Measurements from ENCODE around the gene PTPRU.

- TF ChIP-seq, protein P1, sequence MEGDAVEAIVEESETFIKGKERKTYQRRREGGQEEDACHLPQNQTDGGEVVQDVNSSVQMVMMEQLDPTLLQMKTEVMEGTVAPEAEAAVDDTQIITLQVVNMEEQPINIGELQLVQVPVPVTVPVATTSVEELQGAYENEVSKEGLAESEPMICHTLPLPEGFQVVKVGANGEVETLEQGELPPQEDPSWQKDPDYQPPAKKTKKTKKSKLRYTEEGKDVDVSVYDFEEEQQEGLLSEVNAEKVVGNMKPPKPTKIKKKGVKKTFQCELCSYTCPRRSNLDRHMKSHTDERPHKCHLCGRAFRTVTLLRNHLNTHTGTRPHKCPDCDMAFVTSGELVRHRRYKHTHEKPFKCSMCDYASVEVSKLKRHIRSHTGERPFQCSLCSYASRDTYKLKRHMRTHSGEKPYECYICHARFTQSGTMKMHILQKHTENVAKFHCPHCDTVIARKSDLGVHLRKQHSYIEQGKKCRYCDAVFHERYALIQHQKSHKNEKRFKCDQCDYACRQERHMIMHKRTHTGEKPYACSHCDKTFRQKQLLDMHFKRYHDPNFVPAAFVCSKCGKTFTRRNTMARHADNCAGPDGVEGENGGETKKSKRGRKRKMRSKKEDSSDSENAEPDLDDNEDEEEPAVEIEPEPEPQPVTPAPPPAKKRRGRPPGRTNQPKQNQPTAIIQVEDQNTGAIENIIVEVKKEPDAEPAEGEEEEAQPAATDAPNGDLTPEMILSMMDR (conservative IDR thresholded peaks at IDR 0.05; ENCODE audit: low read depth in 2 of 2) = no peak
- TF ChIP-seq REST (IDR thresholded peaks at IDR 0.05; ENCODE audit: unreplicated experiment) = no peak
- TF ChIP-seq EZH2 (IDR thresholded peaks at IDR 0.05; ENCODE audit: low read depth, unreplicated experiment) = no peak
- TF ChIP-seq POLR2AphosphoS5 (IDR thresholded peaks at IDR 0.05; ENCODE audit: low read depth) = no peak
- TF ChIP-seq NANOG (IDR thresholded peaks at IDR 0.05; ENCODE audit: borderline replicate concordance) = no peak
These were observed 81.0 kb downstream of the PTPRU start for GRCh38 chr1:29317063-29317915.

All from GM23338 (cell line).